SK-N-MC (cell line): ENCODE results near the gene TIAM1.

Experiments used
- DNase-seq: peaks from one replicate; pipeline ENCODE4 v3.0.0-alpha.2; 2011; ENCODE audit warnings: low read depth, low spot score
- H3K27ac ChIP-seq: fragments of 200-600 bp; sonication (generic); 2 replicates; pipeline ENCODE4 v1.5.1; 2016; ENCODE audit warnings: mixed run types
- H3K36me3 ChIP-seq: fragments of 200-600 bp; sonication (generic); 2 replicates; pipeline ENCODE4 v1.6.1; 2017; ENCODE audit warnings: antibody characterized with exemption, low read length, mixed read lengths; ENCODE audit not compliant: insufficient read depth
- H3K4me3 ChIP-seq: fragments of 200-600 bp; sonication (generic); 2 replicates; pipeline ENCODE4 v1.5.1; 2016
- H3K9ac ChIP-seq: fragments of 200-600 bp; sonication (generic); 2 replicates; pipeline ENCODE4 v1.8.0; 2017; ENCODE audit warnings: mixed run types, mixed read lengths; ENCODE audit not compliant: insufficient read length
- H3K9me3 ChIP-seq: fragments of 200-600 bp; sonication (generic); 2 replicates; pipeline ENCODE4 v1.6.1; 2017; ENCODE audit warnings: low read depth, mild to moderate bottlenecking, antibody characterized with exemption, low read length, moderate library complexity, mixed read lengths
- EZH2 ChIP-seq: fragments of 200-600 bp; sonication (generic); IDR thresholded peaks from one replicate; pipeline ENCODE4 v1.6.1; 2017; ENCODE audit warnings: antibody characterized with exemption
- FOXP2 ChIP-seq: optimal IDR thresholded peaks from 2 replicates; pipeline ENCODE3; 2011; ENCODE audit warnings: mild to moderate bottlenecking, moderate library complexity; ENCODE audit not compliant: insufficient read depth; ENCODE audit errors: extremely low read length, control extremely low read depth
- POLR2AphosphoS5 ChIP-seq: IDR thresholded peaks from 2 replicates; pipeline ENCODE4 v1.6.1; 2012; ENCODE audit warnings: mild to moderate bottlenecking, low read depth, low read length, borderline replicate concordance

Gene TIAM1

DNA sequence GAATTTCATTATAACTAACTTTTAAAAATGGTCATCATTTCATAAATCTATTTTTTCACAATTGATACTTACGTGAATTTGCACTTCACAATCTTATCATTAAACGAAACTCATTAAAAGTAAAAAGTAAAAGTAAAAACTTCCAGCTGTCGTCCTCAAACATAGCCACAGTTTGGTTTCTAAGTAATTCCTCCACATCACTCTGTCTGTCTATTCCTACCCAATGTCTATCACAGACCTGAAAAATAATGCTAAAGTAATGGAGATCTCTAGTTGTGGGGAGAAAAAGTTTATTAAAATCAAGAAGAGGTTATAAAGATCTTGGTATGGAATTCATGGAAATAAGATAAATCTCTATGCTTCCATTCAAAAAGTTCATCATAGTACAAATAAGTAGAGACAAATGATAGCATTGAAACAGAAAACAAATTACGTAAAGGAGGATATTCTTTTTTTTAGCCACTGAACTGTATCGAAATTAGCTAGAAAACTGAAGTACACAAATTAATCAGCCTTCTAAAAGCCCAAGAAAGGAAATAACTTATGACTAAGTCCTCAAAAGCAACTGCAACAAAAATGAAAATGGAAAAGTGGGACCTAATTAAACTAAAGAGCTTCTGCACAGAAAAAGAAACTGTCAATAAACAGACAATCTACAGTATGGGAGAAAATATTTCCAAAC lies 148.6 kb downstream of the TIAM1 start:
- Histone ChIP-seq H3K9ac (no peak overlapping the region), H3K4me3 (no peak overlapping the region), H3K27ac (no peak overlapping the region), H3K9me3 (no peaks in the 10 kb centered on the region), H3K36me3 (no peaks in the 10 kb centered on the region)
- DNase-seq, result no peak
- TF ChIP-seq FOXP2 (no peak), POLR2AphosphoS5 (no peak), EZH2 (no peak)

- Histone ChIP-seq H3K9me3 (no peaks in the 10 kb centered on the region), H3K4me3 (no peak overlapping the region), H3K27ac (no peak overlapping the region), H3K36me3 (no peaks in the 10 kb centered on the region), H3K9ac (no peak overlapping the region)
- TF ChIP-seq EZH2 (no peak), POLR2AphosphoS5 (no peak), FOXP2 (no peak)
- DNase-seq, result no peak
These were observed 149.4 kb downstream of the TIAM1 start for GRCh38 chr21:31194510-31195293.

DNA sequence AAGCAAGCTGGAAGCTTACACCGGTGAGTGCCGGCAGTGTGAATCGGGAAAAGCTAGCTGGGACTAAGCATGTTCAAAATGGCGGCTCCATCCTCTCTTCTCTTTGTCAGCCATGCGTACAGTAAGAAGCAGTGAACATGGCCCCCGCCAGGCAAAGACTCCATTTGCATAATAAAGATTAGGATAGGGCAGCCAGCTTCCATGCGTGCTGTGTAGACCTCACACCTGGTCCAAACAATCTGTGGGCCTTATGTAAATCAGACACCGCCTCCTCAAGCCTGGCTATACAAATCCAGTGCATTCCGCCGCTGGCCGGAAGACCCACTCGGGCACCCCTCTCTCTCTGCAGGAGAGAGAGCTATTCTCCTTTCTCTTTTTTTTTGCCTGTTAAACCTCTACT lies 150.3 kb downstream of the TIAM1 start:
- H3K9ac ChIP-seq, result no peak overlapping the region
- TF ChIP-seq EZH2, result no peak
- no peak for TF ChIP-seq POLR2AphosphoS5
- TF ChIP-seq FOXP2, result no peak
- DNase-seq, result no peak
- H3K9me3 ChIP-seq, result no peaks in the 10 kb centered on the region
- H3K4me3 ChIP-seq, result no peak overlapping the region
- H3K27ac ChIP-seq, result no peak overlapping the region
- no peaks in the 10 kb centered on the region for H3K36me3 ChIP-seq

- no peaks in the 10 kb centered on the region for H3K36me3 ChIP-seq
- no peak for DNase-seq
- TF ChIP-seq FOXP2 (no peak), POLR2AphosphoS5 (no peak), EZH2 (no peak)
- no peaks in the 10 kb centered on the region for H3K9me3 ChIP-seq
- no peak overlapping the region for H3K9ac ChIP-seq
- no peak overlapping the region for H3K4me3 ChIP-seq
- no peak overlapping the region for H3K27ac ChIP-seq
These were observed 152.5 kb downstream of the TIAM1 start for GRCh38 chr21:31191553-31191952.

GRCh38 chr21:31190516-31190915 lies 153.5 kb downstream of the TIAM1 start:
- DNase-seq, result no peak
- Histone ChIP-seq H3K27ac (no peak overlapping the region), H3K9ac (no peak overlapping the region), H3K36me3 (no peaks in the 10 kb centered on the region), H3K9me3 (no peaks in the 10 kb centered on the region), H3K4me3 (no peak overlapping the region)
- TF ChIP-seq FOXP2, result no peak
- TF ChIP-seq POLR2AphosphoS5, result no peak
- no peak for TF ChIP-seq EZH2

DNA sequence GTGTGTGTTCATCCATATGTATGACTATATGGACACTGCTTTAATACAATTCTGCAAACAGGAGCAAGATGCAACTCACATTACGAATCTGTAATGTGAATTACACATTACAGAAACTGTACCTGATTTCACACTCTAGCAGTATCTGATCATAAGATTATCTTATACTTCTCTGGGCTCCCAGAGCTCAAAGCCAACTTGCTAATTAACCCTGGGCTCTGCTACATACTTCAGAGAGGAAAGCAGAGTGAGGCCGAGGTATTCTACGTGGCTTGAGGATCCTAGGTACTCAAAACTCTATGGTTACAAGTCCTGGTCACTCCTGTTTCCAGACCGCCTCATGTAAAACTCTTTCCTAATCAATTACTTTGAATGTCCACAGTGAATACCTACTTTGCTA lies 156.6 kb downstream of the TIAM1 start:
- DNase-seq, result no peak
- no peak overlapping the region for H3K4me3 ChIP-seq
- no peak overlapping the region for H3K27ac ChIP-seq
- no peaks in the 10 kb centered on the region for H3K9me3 ChIP-seq
- H3K9ac ChIP-seq, result no peak overlapping the region
- TF ChIP-seq POLR2AphosphoS5, result no peak
- TF ChIP-seq FOXP2, result no peak
- no peak for TF ChIP-seq EZH2
- H3K36me3 ChIP-seq, result no peaks in the 10 kb centered on the region

GRCh38 chr21:31186916-31187315 lies 157.1 kb downstream of the TIAM1 start:
- H3K4me3 ChIP-seq, result no peak overlapping the region
- no peak for DNase-seq

DNA sequence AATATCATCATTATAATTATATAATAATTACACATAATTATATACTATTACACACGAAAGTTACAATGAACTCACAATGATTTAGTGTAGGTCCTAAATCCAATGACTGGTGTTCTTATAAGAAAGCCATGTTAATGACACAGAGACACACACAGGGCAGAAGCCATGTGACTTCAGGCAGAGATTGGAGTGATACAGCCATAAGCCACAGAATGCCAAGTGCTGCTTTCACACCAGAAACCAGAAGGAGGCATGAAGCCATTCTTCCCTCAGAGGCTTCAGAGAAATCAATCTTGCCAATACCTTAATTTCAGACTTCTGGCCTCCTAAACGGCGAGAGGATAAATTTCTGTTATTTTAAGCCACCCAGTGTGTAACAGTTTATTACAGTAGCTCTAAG lies 158.4 kb downstream of the TIAM1 start:
- Histone ChIP-seq H3K9ac (no peak overlapping the region), H3K4me3 (no peak overlapping the region), H3K27ac (no peak overlapping the region), H3K36me3 (no peaks in the 10 kb centered on the region), H3K9me3 (no peaks in the 10 kb centered on the region)
- no peak for DNase-seq
- TF ChIP-seq FOXP2 (no peak), POLR2AphosphoS5 (no peak), EZH2 (no peak)

More at GRCh38 chr21:31186916-31187315, 157.1 kb downstream of the TIAM1 start:
- TF ChIP-seq EZH2, result no peak
- no peak for TF ChIP-seq POLR2AphosphoS5
- TF ChIP-seq FOXP2, result no peak
- Histone ChIP-seq H3K9ac (no peak overlapping the region), H3K9me3 (no peaks in the 10 kb centered on the region), H3K27ac (no peak overlapping the region), H3K36me3 (no peaks in the 10 kb centered on the region)

GRCh38 chr21:31184876-31185275 lies 159.2 kb downstream of the TIAM1 start:
- Histone ChIP-seq H3K36me3 (no peaks in the 10 kb centered on the region), H3K9ac (no peak overlapping the region), H3K4me3 (no peak overlapping the region), H3K27ac (no peak overlapping the region), H3K9me3 (no peaks in the 10 kb centered on the region)
- no peak for DNase-seq
- TF ChIP-seq EZH2 (no peak), POLR2AphosphoS5 (no peak), FOXP2 (no peak)

GRCh38 chr21:31184459-31184858 lies 159.6 kb downstream of the TIAM1 start:
- DNase-seq, result no peak
- H3K9me3 ChIP-seq, result no peaks in the 10 kb centered on the region
- H3K27ac ChIP-seq, result no peak overlapping the region

More at GRCh38 chr21:31184459-31184858, 159.6 kb downstream of the TIAM1 start:
- Histone ChIP-seq H3K9ac (no peak overlapping the region), H3K4me3 (no peak overlapping the region), H3K36me3 (no peaks in the 10 kb centered on the region)
- TF ChIP-seq EZH2 (no peak), FOXP2 (no peak), POLR2AphosphoS5 (no peak)
